HG02588 (cell line): Measurements from ENCODE around the gene GABBR2.

Source experiments
- ATAC-seq: cut with Tn5 transposase; IDR thresholded peaks from one replicate; pipeline ENCODE4 v1.9.1; 2021; ENCODE audit warnings: mild to moderate bottlenecking, moderate library complexity; ENCODE audit not compliant: unreplicated experiment

GABBR2 gene

GRCh38 chr9:98572054-98572627 is 136.6 kb downstream of the GABBR2 start:
- no peak for ATAC-seq

- ATAC-seq = no peak
Observed at GRCh38 chr9:98571643-98572042, 137.1 kb downstream of the GABBR2 start.

- no peak for ATAC-seq
Observed at GRCh38 chr9:98570663-98571440, 137.9 kb downstream of the GABBR2 start.

GRCh38 chr9:98570055-98570454 is 138.7 kb downstream of the GABBR2 start:
- no peak for ATAC-seq

GRCh38 chr9:98569491-98569890 is 139.2 kb downstream of the GABBR2 start:
- no peak for ATAC-seq

GRCh38 chr9:98568909-98569469 is 139.7 kb downstream of the GABBR2 start:
- no peak for ATAC-seq

GRCh38 chr9:98568234-98568908 is 140.4 kb downstream of the GABBR2 start:
- no peak for ATAC-seq

GRCh38 chr9:98567540-98568233 is 141.0 kb downstream of the GABBR2 start:
- no peak for ATAC-seq

- no peak for ATAC-seq
Observed at GRCh38 chr9:98565152-98566135, 143.3 kb downstream of the GABBR2 start.

- no peak for ATAC-seq
Observed at GRCh38 chr9:98564714-98565113, 144.0 kb downstream of the GABBR2 start.

GRCh38 chr9:98563988-98564387 is 144.7 kb downstream of the GABBR2 start:
- ATAC-seq = no peak

- ATAC-seq = no peak
Observed at GRCh38 chr9:98563212-98563907, 145.4 kb downstream of the GABBR2 start.

GRCh38 chr9:98559561-98559960 is 149.2 kb downstream of the GABBR2 start:
- ATAC-seq = no peak

GRCh38 chr9:98558575-98558974 is 150.2 kb downstream of the GABBR2 start:
- no peak for ATAC-seq

- ATAC-seq = no peak
Observed at GRCh38 chr9:98556511-98556910, 152.2 kb downstream of the GABBR2 start.

- ATAC-seq = no peak
Observed at GRCh38 chr9:98555651-98556465, 152.9 kb downstream of the GABBR2 start.

- ATAC-seq = no peak
Observed at GRCh38 chr9:98554752-98555151, 154.0 kb downstream of the GABBR2 start.

GRCh38 chr9:98552331-98552730 is 156.4 kb downstream of the GABBR2 start:
- no peak for ATAC-seq
